NCI-H2029 (cell line): ENCODE data around the gene SMOC2.
"Not testable (repeated sequence)": the region's sequence is repeated elsewhere in the genome, so short reads cannot be mapped to it uniquely, and the experiment has no call there.

Experiments
- DNase-seq: peaks from one replicate; lab custom pipeline; 2025; lab: John Stamatoyannopoulos, UW

Gene SMOC2

GRCh38 chr6:168518348-168518745 lies 77.4 kb downstream of the SMOC2 start:
- DNase-seq = no peak

GRCh38 chr6:168518867-168519266 lies 77.9 kb downstream of the SMOC2 start:
- no peak for DNase-seq

- DNase-seq = no peak
Observed at GRCh38 chr6:168520233-168520632, 79.2 kb downstream of the SMOC2 start.

GRCh38 chr6:168524571-168525001 lies 83.6 kb downstream of the SMOC2 start:
- DNase-seq = peak; percentile 70

GRCh38 chr6:168525114-168525513 lies 84.1 kb downstream of the SMOC2 start:
- DNase-seq = no peak

- DNase-seq = peak; percentile 79
Observed at GRCh38 chr6:168525926-168526630, 85.1 kb downstream of the SMOC2 start.

- peak; percentile 95 for DNase-seq
Observed at GRCh38 chr6:168526841-168527281, 85.9 kb downstream of the SMOC2 start.

- DNase-seq = no peak
Observed at GRCh38 chr6:168527451-168528210, 86.6 kb downstream of the SMOC2 start.

GRCh38 chr6:168528474-168529095 lies 87.6 kb downstream of the SMOC2 start:
- DNase-seq = no peak

GRCh38 chr6:168529214-168529613 lies 88.2 kb downstream of the SMOC2 start:
- no peak for DNase-seq

GRCh38 chr6:168530653-168531071 lies 89.7 kb downstream of the SMOC2 start:
- no peak for DNase-seq

- no peak for DNase-seq
Observed at GRCh38 chr6:168532070-168532469, 91.1 kb downstream of the SMOC2 start.

GRCh38 chr6:168533414-168533813 lies 92.4 kb downstream of the SMOC2 start:
- peak; percentile 69 for DNase-seq

- no peak for DNase-seq
Observed at GRCh38 chr6:168534265-168534664, 93.3 kb downstream of the SMOC2 start.

GRCh38 chr6:168535711-168536110 lies 94.7 kb downstream of the SMOC2 start:
- DNase-seq = no peak

GRCh38 chr6:168536196-168536595 lies 95.2 kb downstream of the SMOC2 start:
- no peak for DNase-seq

GRCh38 chr6:168536665-168537539 lies 95.9 kb downstream of the SMOC2 start:
- DNase-seq = no peak

GRCh38 chr6:168537540-168537884 lies 96.5 kb downstream of the SMOC2 start:
- no peak for DNase-seq

GRCh38 chr6:168538188-168538891 lies 97.4 kb downstream of the SMOC2 start:
- not testable (repeated sequence) for DNase-seq

- DNase-seq = no peak
Observed at GRCh38 chr6:168538892-168539811, 98.2 kb downstream of the SMOC2 start.
